T-cell (primary cell): Measurements from ENCODE around the gene SLC7A8. TPM values are rescaled to one million over a fixed set of nuclear protein-coding genes. Genes with fewer than 3 reads are reported as not detected.

ENCODE experiments used
- ATAC-seq, 4 experiments: fragments of 200-7000 bp in 3 of 4; fragments of 150-1000 bp in 1 of 4; cut with Tn5 transposase; replicated peaks in 1 of 4; 1 replicate in 3 of 4; 2 replicates in 1 of 4; pipeline ENCODE4 v1.10.0; 2021; ENCODE audit warnings: moderate library complexity in 3 of 4, mild to moderate bottlenecking in 2 of 4, moderate number of reproducible peaks in 1 of 4
- CTCF ChIA-PET, 2 donors: fragments of 300-600 bp; sonication (Branson Sonifier 250); formaldehyde crosslinking; loops; one replicate each; lab custom pipeline; 2022; ENCODE audit warnings: antibody characterized with exemption in 2 of 2; lab: Charles Lee
- POLR2A ChIA-PET, 2 donors: fragments of 300-600 bp; sonication (Branson Sonifier 250); formaldehyde crosslinking; loops; one replicate each; lab custom pipeline; 2022; ENCODE audit warnings: antibody characterized with exemption in 2 of 2; lab: Charles Lee
- DNase-seq, 35 experiments: peaks; one replicate each; pipeline versions ENCODE4 v3.0.0 to v3.0.0-alpha.2; 2013 to 2023
- H3K27ac ChIP-seq: one replicate; pipeline ENCODE4 v1.5.1; 2013; ENCODE audit warnings: low read length
- H3K27me3 ChIP-seq, 2 experiments: replicated peaks in 1 of 2; 1 replicate in 1 of 2; 2 replicates in 1 of 2; pipeline versions ENCODE4 v1.6.1 to v1.7.0; 2013; ENCODE audit warnings: low read length in 1 of 2, mixed read lengths in 1 of 2; ENCODE audit not compliant: control insufficient read depth in 2 of 2, insufficient read depth in 2 of 2; ENCODE audit errors: extremely low read depth in 1 of 2
- H3K36me3 ChIP-seq, 2 donors: 1 replicate in 1 of 2; 2 replicates in 1 of 2; pipeline versions ENCODE4 v1.6.1 to v1.7.0; 2013; ENCODE audit warnings: low read length in 1 of 2; ENCODE audit not compliant: control insufficient read depth in 2 of 2, insufficient read depth in 1 of 2; ENCODE audit errors: extremely low read depth in 1 of 2
- H3K4me1 ChIP-seq, 2 experiments: 1 replicate in 1 of 2; 2 replicates in 1 of 2; pipeline versions ENCODE4 v1.6.1 to v1.7.0; 2013; ENCODE audit warnings: low read length in 2 of 2, mixed read lengths in 1 of 2; ENCODE audit not compliant: insufficient read depth in 2 of 2, control insufficient read depth in 1 of 2; ENCODE audit errors: extremely low read depth in 1 of 2
- H3K4me3 ChIP-seq, 2 donors: 1 replicate in 1 of 2; 2 replicates in 1 of 2; pipeline versions ENCODE4 v1.5.1 to v1.7.0; 2013; ENCODE audit warnings: mild to moderate bottlenecking in 2 of 2, low read length in 1 of 2, moderate library complexity in 1 of 2; ENCODE audit not compliant: control insufficient read depth in 1 of 2; ENCODE audit errors: extremely low read depth in 1 of 2
- H3K9me3 ChIP-seq: 2 replicates; pipeline ENCODE4 v1.7.0; 2013
- H3K27ac Mint-ChIP-seq, 2 donors: one replicate each; pipeline ENCODE4 v1.8.0; 2020 to 2021; ENCODE audit warnings: mild to moderate bottlenecking in 2 of 2, mixed read lengths in 2 of 2
- H3K27me3 Mint-ChIP-seq, 2 donors: one replicate each; pipeline ENCODE4 v1.8.0; 2021 to 2022; ENCODE audit warnings: mixed read lengths in 2 of 2
- H3K36me3 Mint-ChIP-seq: one replicate; pipeline ENCODE4 v1.8.0; 2021; ENCODE audit warnings: mixed read lengths
- H3K4me1 Mint-ChIP-seq, 3 donors: one replicate each; pipeline ENCODE4 v1.8.0; 2020 to 2022; ENCODE audit warnings: mixed read lengths in 3 of 3, mild to moderate bottlenecking in 1 of 3
- H3K4me3 Mint-ChIP-seq, 3 donors: one replicate each; pipeline ENCODE4 v1.8.0; 2020 to 2022; ENCODE audit warnings: mild to moderate bottlenecking in 3 of 3, mixed read lengths in 3 of 3, moderate library complexity in 3 of 3
- H3K9me3 Mint-ChIP-seq, 3 donors: one replicate each; pipeline ENCODE4 v1.8.0; 2020 to 2022; ENCODE audit warnings: mixed read lengths in 3 of 3
- WGBS: methylation state at CpG from one replicate; pipeline ENCODE4 v1.1.5; 2013; ENCODE audit warnings: missing lambda C conversion rate; ENCODE audit not compliant: insufficient coverage; 5-methylcytosine and 5-hydroxymethylcytosine counted together
- total RNA-seq, 35 experiments: library from RNA in 6 of 35; stranded (reverse) in 6 of 35; fragments of 120-200 nt in 1 of 35; gene quantifications; one replicate each; pipeline versions ENCODE4 v1.2.1 to v1.2.4 and lab custom pipeline; 2013 to 2026

SLC7A8 gene
- total RNA-seq, 5 donors from 2014 or later (not counting 1 experiment from before 2014, with no cell fraction given): 0.33 to 8.1 (median 5.9) TPM

- peak in 1 of 35 experiments; percentile 2 for DNase-seq
- ATAC-seq: no peak
- H3K27me3 Mint-ChIP-seq: no peaks in the 10 kb centered on the region
- H3K4me1 Mint-ChIP-seq: peaks cover 31 to 60% (median 57%) of the 10 kb centered on the region in 3 donors
- CTCF ChIA-PET: interaction anchor here (1.1 to 2.3 kb wide), 3 partner anchors 12 to 66 kb away, joined by 3 to 8 read pairs (median 6); no protein-coding TSS in a partner anchor
- no peaks in the 10 kb centered on the region for H3K9me3 ChIP-seq
- H3K27ac Mint-ChIP-seq: no peak overlapping the region
- H3K9me3 Mint-ChIP-seq: no peaks in the 10 kb centered on the region
- peaks cover 3 to 83% of the 10 kb centered on the region in 2 donors for H3K36me3 ChIP-seq
- POLR2A ChIA-PET: interaction anchor here in 1 of 2 donors (0.5 to 0.6 kb wide), 2 partner anchors 10 to 72 kb away, joined by 4 to 7 read pairs; no protein-coding TSS in a partner anchor
- peaks cover 43% of the 10 kb centered on the region for H3K36me3 Mint-ChIP-seq
- 96% methylated on average over 5 of the region's 12 CpGs for WGBS
- no peak overlapping the region for H3K27ac ChIP-seq
- no peaks in the 10 kb centered on the region for H3K27me3 ChIP-seq
- H3K4me1 ChIP-seq: peaks cover 11 to 12% of the 10 kb centered on the region in 2 experiments
- H3K4me3 Mint-ChIP-seq: no peak overlapping the region
- H3K4me3 ChIP-seq: no peak overlapping the region
Observed at GRCh38 chr14:23089498-23090253, 93.8 kb downstream of the SLC7A8 start.

GRCh38 chr14:23086565-23086964, 96.9 kb downstream of the SLC7A8 start:
- no peaks in the 10 kb centered on the region for H3K27me3 Mint-ChIP-seq
- H3K4me3 Mint-ChIP-seq: no peak overlapping the region
- DNase-seq (peak in 1 of 35 experiments; percentile 0), ATAC-seq (no peak)
- peaks cover 29 to 50% (median 41%) of the 10 kb centered on the region in 3 donors for H3K4me1 Mint-ChIP-seq
- WGBS: no CpG with 5 or more reads among the region's 1 CpG
- Histone ChIP-seq H3K4me1 (peaks cover 0 to 3% of the 10 kb centered on the region in 2 experiments), H3K9me3 (no peaks in the 10 kb centered on the region), H3K36me3 (peaks cover 17 to 91% of the 10 kb centered on the region in 2 donors), H3K27me3 (no peaks in the 10 kb centered on the region), H3K4me3 (no peak overlapping the region), H3K27ac (no peak overlapping the region)
- ChIA-PET CTCF (interaction anchor here (0.6 to 1.8 kb wide), 4 partner anchors 9 to 100 kb away, joined by 3 to 7 read pairs (median 3); no protein-coding TSS in a partner anchor), POLR2A (no interaction called here)
- no peaks in the 10 kb centered on the region for H3K9me3 Mint-ChIP-seq
- no peak overlapping the region for H3K27ac Mint-ChIP-seq
- H3K36me3 Mint-ChIP-seq: peaks cover 43% of the 10 kb centered on the region

GRCh38 chr14:23085458-23085857, 98.0 kb downstream of the SLC7A8 start:
- Histone ChIP-seq H3K9me3 (no peaks in the 10 kb centered on the region), H3K27me3 (no peaks in the 10 kb centered on the region), H3K27ac (no peak overlapping the region), H3K36me3 (peaks cover 14 to 92% of the 10 kb centered on the region in 2 donors), H3K4me1 (no peaks in the 10 kb centered on the region), H3K4me3 (no peak overlapping the region)
- H3K4me3 Mint-ChIP-seq: no peak overlapping the region
- H3K9me3 Mint-ChIP-seq: no peaks in the 10 kb centered on the region
- no peak for ATAC-seq
- ChIA-PET POLR2A (no interaction called here), CTCF (interaction anchor here (0.5 to 1.8 kb wide), 4 partner anchors 8 to 99 kb away, joined by 3 to 7 read pairs (median 3); no protein-coding TSS in a partner anchor)
- WGBS: 79% methylated on average over 2 of the region's 3 CpGs
- no peak for DNase-seq
- peaks cover 51% of the 10 kb centered on the region for H3K36me3 Mint-ChIP-seq
- H3K27me3 Mint-ChIP-seq: no peaks in the 10 kb centered on the region
- no peak overlapping the region for H3K27ac Mint-ChIP-seq
- H3K4me1 Mint-ChIP-seq: peaks cover 27 to 54% (median 36%) of the 10 kb centered on the region in 3 donors

GRCh38 chr14:23080474-23080873, 103.0 kb downstream of the SLC7A8 start:
- Histone ChIP-seq H3K4me3 (no peak overlapping the region), H3K4me1 (no peaks in the 10 kb centered on the region), H3K36me3 (peaks cover 23 to 92% of the 10 kb centered on the region in 2 donors), H3K9me3 (no peaks in the 10 kb centered on the region), H3K27ac (no peak overlapping the region), H3K27me3 (no peaks in the 10 kb centered on the region)
- H3K27ac Mint-ChIP-seq: peak overlapping the region; percentile 1 to 65
- DNase-seq (no peak), ATAC-seq (no peak)
- POLR2A ChIA-PET: interaction anchor here in 1 of 2 donors (0.7 kb wide), 1 partner anchor 15 kb away, joined by 3 read pairs; the partner anchor contains the start of genes ACIN1 and C14orf119
- no peak overlapping the region for H3K4me3 Mint-ChIP-seq
- no peaks in the 10 kb centered on the region for H3K27me3 Mint-ChIP-seq
- H3K9me3 Mint-ChIP-seq: no peaks in the 10 kb centered on the region
- no CpG with 5 or more reads among the region's 1 CpG for WGBS
- H3K36me3 Mint-ChIP-seq: peaks cover 57% of the 10 kb centered on the region
- H3K4me1 Mint-ChIP-seq: peaks cover 6 to 16% (median 8%) of the 10 kb centered on the region in 3 donors
- CTCF ChIA-PET: interaction anchor here (0.5 to 3.0 kb wide), 7 partner anchors 11 to 1256 kb away, joined by 3 to 11 read pairs (median 5); no protein-coding TSS in a partner anchor

- H3K4me1 ChIP-seq: no peaks in the 10 kb centered on the region
- H3K4me1 Mint-ChIP-seq: peaks cover 4 to 9% (median 6%) of the 10 kb centered on the region in 3 donors
- no peak overlapping the region for H3K27ac ChIP-seq
- H3K27me3 ChIP-seq: no peaks in the 10 kb centered on the region
- no peaks in the 10 kb centered on the region for H3K27me3 Mint-ChIP-seq
- CTCF ChIA-PET: interaction anchor here in 1 of 2 donors (1.0 to 1.1 kb wide), 2 partner anchors 11 to 93 kb away, joined by 5 read pairs; no protein-coding TSS in a partner anchor
- ATAC-seq (no peak), DNase-seq (peak in 1 of 35 experiments; percentile 1)
- no peaks in the 10 kb centered on the region for H3K9me3 Mint-ChIP-seq
- no peaks in the 10 kb centered on the region for H3K9me3 ChIP-seq
- no peak overlapping the region for H3K27ac Mint-ChIP-seq
- no peak overlapping the region for H3K4me3 Mint-ChIP-seq
- POLR2A ChIA-PET: no interaction called here
- WGBS: 100% methylated on average over 2 of the region's 2 CpGs
- peaks cover 25 to 93% of the 10 kb centered on the region in 2 donors for H3K36me3 ChIP-seq
- no peak overlapping the region for H3K4me3 ChIP-seq
- peaks cover 57% of the 10 kb centered on the region for H3K36me3 Mint-ChIP-seq
Observed at GRCh38 chr14:23079716-23080115, 103.7 kb downstream of the SLC7A8 start.

GRCh38 chr14:23078692-23079116, 104.8 kb downstream of the SLC7A8 start:
- no peak overlapping the region for H3K4me3 ChIP-seq
- no peaks in the 10 kb centered on the region for H3K4me1 ChIP-seq
- no peaks in the 10 kb centered on the region for H3K27me3 ChIP-seq
- ATAC-seq (no peak), DNase-seq (no peak)
- H3K27me3 Mint-ChIP-seq: no peaks in the 10 kb centered on the region
- WGBS: 83% methylated on average over 1 of the region's 2 CpGs
- H3K4me1 Mint-ChIP-seq: peaks cover 2 to 8% (median 6%) of the 10 kb centered on the region in 3 donors
- no peak overlapping the region for H3K4me3 Mint-ChIP-seq
- peaks cover 29 to 95% of the 10 kb centered on the region in 2 donors for H3K36me3 ChIP-seq
- ChIA-PET CTCF (interaction anchor here (1.1 to 4.6 kb wide), 3 partner anchors 8 to 16 kb away, joined by 3 to 34 read pairs (median 7); partner anchors contain the start of genes ACIN1 (in 1 of the 2) and C14orf119 (in 1 of the 2)), POLR2A (no interaction called here)
- no peak overlapping the region for H3K27ac Mint-ChIP-seq
- no peaks in the 10 kb centered on the region for H3K9me3 ChIP-seq
- H3K9me3 Mint-ChIP-seq: no peaks in the 10 kb centered on the region
- peaks cover 55% of the 10 kb centered on the region for H3K36me3 Mint-ChIP-seq
- H3K27ac ChIP-seq: no peak overlapping the region
